ENCODE data around the gene KCNC1. TPM values are rescaled to one million over a fixed set of nuclear protein-coding genes. Genes with fewer than 3 reads are reported as not detected.

The KCNC1 gene
- total RNA-seq, 4 donors from 2014 or later: 0.27 to 0.77 TPM; not detected in 2

GRCh38 chr11:17780668-17781067 lies 46.1 kb downstream of the KCNC1 start:
- Histone ChIP-seq H3K4me3 (no peak overlapping the region), H3K4me1 (no peaks in the 10 kb centered on the region), H3K27ac (no peak overlapping the region), H3K36me3 (peaks cover 0 to under 1% of the 10 kb centered on the region in 2 donors), H3K27me3 (no peaks in the 10 kb centered on the region), H3K9me3 (no peaks in the 10 kb centered on the region)
- TF ChIP-seq POLR2AphosphoS5 (IDR thresholded peaks at IDR 0.05) (no peak), CTCF (IDR thresholded peaks at IDR 0.05) (no peak), EP300 (IDR thresholded peaks at IDR 0.05) (no peak), POLR2A (IDR thresholded peaks at IDR 0.05) (no peak)
- no peak for ATAC-seq
- WGBS, 2 donors (ENCODE audit: low coverage in 1 of 2): 80 to 96% methylated on average over 2 to 12 of the region's 15 CpGs

DNA sequence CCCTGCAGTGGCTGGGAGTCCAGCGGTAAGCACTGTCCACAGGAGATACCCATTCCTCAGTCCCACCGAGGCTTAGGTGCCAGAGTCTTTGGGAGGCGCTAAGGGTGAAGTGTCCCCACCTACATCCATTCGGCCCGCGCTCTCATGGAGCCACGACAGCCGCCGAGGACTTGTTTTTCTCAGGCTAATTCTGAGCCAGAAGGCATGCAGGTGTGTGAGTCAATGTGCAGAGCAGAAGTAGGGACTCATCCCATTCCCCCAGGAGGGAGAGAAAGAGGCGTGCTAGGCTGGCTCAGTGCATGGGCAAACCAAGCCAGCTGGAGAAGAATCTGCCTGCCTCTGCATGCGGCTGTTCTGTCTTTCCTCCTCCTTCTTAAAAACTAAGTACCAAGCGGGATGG lies 46.6 kb downstream of the KCNC1 start:
- WGBS, 2 donors (ENCODE audit: low coverage in 1 of 2): 74 to 94% methylated on average over 2 to 7 of the region's 12 CpGs
- H3K27ac ChIP-seq: no peak overlapping the region
- peaks cover 0 to 6% of the 10 kb centered on the region in 2 donors for H3K36me3 ChIP-seq
- H3K27me3 ChIP-seq: no peaks in the 10 kb centered on the region
- H3K4me3 ChIP-seq: no peak overlapping the region
- ATAC-seq: no peak
- no peaks in the 10 kb centered on the region for H3K4me1 ChIP-seq
- TF ChIP-seq POLR2A (IDR thresholded peaks at IDR 0.05): no peak
- no peak for TF ChIP-seq EP300 (IDR thresholded peaks at IDR 0.05)
- TF ChIP-seq CTCF (IDR thresholded peaks at IDR 0.05): no peak
- no peak for TF ChIP-seq POLR2AphosphoS5 (IDR thresholded peaks at IDR 0.05)
- H3K9me3 ChIP-seq: no peaks in the 10 kb centered on the region

DNA sequence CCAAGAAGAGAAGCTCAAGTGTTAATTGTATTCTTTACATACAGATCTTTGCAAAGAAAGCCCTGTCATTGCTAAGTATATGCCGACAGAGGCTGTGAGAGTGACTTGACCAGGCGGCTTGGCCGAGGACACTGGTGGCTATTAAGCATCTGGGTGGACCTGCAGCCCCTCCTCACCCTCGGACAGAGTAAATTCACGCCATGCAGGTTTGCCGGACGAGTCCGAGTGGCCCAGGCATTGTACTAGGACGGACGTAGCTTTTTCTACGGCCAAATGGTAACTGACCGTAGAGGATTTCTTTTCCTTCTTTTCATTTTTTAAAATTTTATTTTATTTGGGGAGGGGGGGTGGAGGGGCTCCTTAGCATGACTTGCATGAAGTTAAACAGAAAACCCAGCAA lies 47.0 kb downstream of the KCNC1 start:
- Histone ChIP-seq H3K27ac (no peak overlapping the region), H3K36me3 (peaks cover 0 to 9% of the 10 kb centered on the region in 2 donors), H3K4me3 (no peak overlapping the region), H3K9me3 (no peaks in the 10 kb centered on the region), H3K4me1 (no peaks in the 10 kb centered on the region), H3K27me3 (no peaks in the 10 kb centered on the region)
- 89 to 100% methylated on average over 2 to 12 of the region's 12 CpGs for WGBS, 2 donors (ENCODE audit: low coverage in 1 of 2)
- TF ChIP-seq POLR2A (IDR thresholded peaks at IDR 0.05): no peak
- no peak for TF ChIP-seq CTCF (IDR thresholded peaks at IDR 0.05)
- TF ChIP-seq EP300 (IDR thresholded peaks at IDR 0.05): no peak
- no peak for TF ChIP-seq POLR2AphosphoS5 (IDR thresholded peaks at IDR 0.05)
- ATAC-seq: no peak

DNA sequence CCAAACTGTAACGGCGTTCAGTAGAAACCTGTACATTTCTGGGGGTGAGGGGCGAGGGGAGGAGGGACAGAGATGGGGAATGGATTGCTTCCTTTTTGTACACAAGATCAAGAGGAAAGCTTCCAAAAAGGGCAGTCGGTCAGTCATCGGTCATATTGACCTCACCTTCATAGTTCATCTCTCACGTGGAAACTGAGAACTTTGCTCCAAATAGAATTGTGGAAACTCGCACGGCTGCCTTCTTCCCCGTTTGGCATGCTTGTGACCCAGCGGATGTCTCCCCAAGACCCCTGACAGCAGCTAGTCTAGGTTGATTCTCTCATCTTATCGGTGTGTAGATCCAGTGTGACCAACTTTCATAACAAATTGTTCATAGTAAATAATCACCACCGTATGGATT lies 47.6 kb downstream of the KCNC1 start:
- TF ChIP-seq EP300 (IDR thresholded peaks at IDR 0.05) (no peak), POLR2A (IDR thresholded peaks at IDR 0.05) (no peak), POLR2AphosphoS5 (IDR thresholded peaks at IDR 0.05) (no peak), CTCF (IDR thresholded peaks at IDR 0.05) (no peak)
- 83 to 88% methylated on average over 11 to 12 of the region's 12 CpGs for WGBS, 2 donors (ENCODE audit: low coverage in 1 of 2)
- ATAC-seq: no peak

GRCh38 chr11:17782603-17783337 lies 48.2 kb downstream of the KCNC1 start:
- Histone ChIP-seq H3K4me3 (no peak overlapping the region), H3K36me3 (peaks cover 0 to 9% of the 10 kb centered on the region in 2 donors), H3K4me1 (no peaks in the 10 kb centered on the region), H3K9me3 (no peaks in the 10 kb centered on the region), H3K27me3 (no peaks in the 10 kb centered on the region), H3K27ac (no peak overlapping the region)
- TF ChIP-seq POLR2AphosphoS5 (IDR thresholded peaks at IDR 0.05): no peak
- no peak for TF ChIP-seq CTCF (IDR thresholded peaks at IDR 0.05)
- no peak for TF ChIP-seq EP300 (IDR thresholded peaks at IDR 0.05)
- no peak for TF ChIP-seq POLR2A (IDR thresholded peaks at IDR 0.05)
- 51 to 79% methylated on average over 2 to 4 of the region's 4 CpGs for WGBS, 2 donors (ENCODE audit: low coverage in 1 of 2)
- ATAC-seq: no peak

More for the DNA sequence above, 47.6 kb downstream of the KCNC1 start:
- no peaks in the 10 kb centered on the region for H3K9me3 ChIP-seq
- H3K4me1 ChIP-seq: no peaks in the 10 kb centered on the region
- H3K4me3 ChIP-seq: no peak overlapping the region
- H3K36me3 ChIP-seq: peaks cover 0 to 9% of the 10 kb centered on the region in 2 donors
- no peaks in the 10 kb centered on the region for H3K27me3 ChIP-seq
- H3K27ac ChIP-seq: no peak overlapping the region
